Spinal cord (tissue), 10 donors: ENCODE data around the gene MTCL1. TPM values are rescaled to one million over a fixed set of nuclear protein-coding genes. Genes with fewer than 3 reads are reported as not detected.

Experiments
- DNase-seq, 6 donors: peaks; one replicate each; pipeline versions ENCODE4 v3.0.0 to v3.0.0-alpha.2; 2013 to 2015; ENCODE audit warnings: low spot score in 6 of 6, low read depth in 4 of 6
- H3K27ac ChIP-seq: one replicate; pipeline ENCODE4 v1.5.1; 2013; ENCODE audit warnings: low read depth, low read length, control low read depth
- H3K27me3 ChIP-seq: one replicate; pipeline ENCODE4 v1.6.1; 2013; ENCODE audit warnings: low read length; ENCODE audit not compliant: control insufficient read depth, insufficient read depth
- H3K36me3 ChIP-seq: one replicate; pipeline ENCODE4 v1.6.1; 2013; ENCODE audit warnings: low read length; ENCODE audit not compliant: control insufficient read depth, insufficient read depth
- H3K4me1 ChIP-seq: one replicate; pipeline ENCODE4 v1.6.1; 2013; ENCODE audit warnings: low read length; ENCODE audit not compliant: control insufficient read depth, insufficient read depth
- H3K4me3 ChIP-seq: one replicate; pipeline ENCODE4 v1.5.1; 2013; ENCODE audit warnings: low read depth, low read length, control low read depth
- H3K9me3 ChIP-seq: one replicate; pipeline ENCODE4 v1.6.1; 2013; ENCODE audit warnings: low read length; ENCODE audit not compliant: control insufficient read depth, insufficient read depth
- WGBS: methylation state at CpG from one replicate; pipeline ENCODE4 v1.1.5; 2013; ENCODE audit warnings: missing lambda C conversion rate; ENCODE audit not compliant: insufficient coverage; 5-methylcytosine and 5-hydroxymethylcytosine counted together
- polyA plus RNA-seq, 2 donors: library from polyadenylated mRNA; unstranded; fragments of 120-200 nt; gene quantifications; one replicate each; pipeline ENCODE4 v1.2.1, GENCODE V29; 2013; ENCODE audit not compliant: insufficient read length in 2 of 2
- total RNA-seq, 2 donors: library from RNA; depleted of rRNA in 1 of 2; stranded (reverse); fragments of 120-200 nt in 1 of 2; fragments of >200 nt in 1 of 2; gene quantifications; one replicate each; pipeline versions ENCODE4 v1.2.3 to v1.2.4, GENCODE V29; 2013 to 2014
- donor health status: healthy.

Gene MTCL1
- total and polyA plus RNA-seq, 4 donors: 11.3 to 24.8 (median 19.2) TPM

- WGBS: 96% methylated on average over 35 of the region's 35 CpGs
- Histone ChIP-seq H3K4me1 (peaks cover 24% of the 10 kb centered on the region), H3K27me3 (no peaks in the 10 kb centered on the region), H3K27ac (no peak overlapping the region), H3K4me3 (no peak overlapping the region), H3K9me3 (no peaks in the 10 kb centered on the region), H3K36me3 (peaks cover 46% of the 10 kb centered on the region)
- no peak for DNase-seq
These were observed 78.7 kb downstream of the MTCL1 start for GRCh38 chr18:8783994-8784530.

GRCh38 chr18:8785261-8785660 is 79.9 kb downstream of the MTCL1 start:
- 96% methylated on average over 23 of the region's 24 CpGs for WGBS
- H3K27ac ChIP-seq: no peak overlapping the region
- no peaks in the 10 kb centered on the region for H3K9me3 ChIP-seq
- H3K27me3 ChIP-seq: no peaks in the 10 kb centered on the region
- H3K4me1 ChIP-seq: peaks cover 24% of the 10 kb centered on the region
- no peak overlapping the region for H3K4me3 ChIP-seq
- H3K36me3 ChIP-seq: peaks cover 39% of the 10 kb centered on the region
- DNase-seq: no peak

GRCh38 chr18:8785855-8786482 is 80.6 kb downstream of the MTCL1 start:
- no peaks in the 10 kb centered on the region for H3K9me3 ChIP-seq
- no peak overlapping the region for H3K4me3 ChIP-seq
- H3K4me1 ChIP-seq: peaks cover 27% of the 10 kb centered on the region
- 92% methylated on average over 9 of the region's 30 CpGs for WGBS
- DNase-seq: no peak
- H3K27me3 ChIP-seq: no peaks in the 10 kb centered on the region
- no peak overlapping the region for H3K27ac ChIP-seq
- H3K36me3 ChIP-seq: peaks cover 38% of the 10 kb centered on the region

GRCh38 chr18:8786483-8787370 is 81.4 kb downstream of the MTCL1 start:
- Histone ChIP-seq H3K4me1 (peaks cover 29% of the 10 kb centered on the region), H3K27ac (no peak overlapping the region), H3K9me3 (no peaks in the 10 kb centered on the region), H3K36me3 (peaks cover 38% of the 10 kb centered on the region), H3K27me3 (no peaks in the 10 kb centered on the region), H3K4me3 (no peak overlapping the region)
- no peak for DNase-seq
- WGBS: 77% methylated on average over 11 of the region's 17 CpGs

- Histone ChIP-seq H3K27me3 (no peaks in the 10 kb centered on the region), H3K36me3 (peaks cover 38% of the 10 kb centered on the region), H3K4me1 (peaks cover 29% of the 10 kb centered on the region), H3K9me3 (no peaks in the 10 kb centered on the region), H3K27ac (no peak overlapping the region), H3K4me3 (no peak overlapping the region)
- 65% methylated on average over 4 of the region's 6 CpGs for WGBS
- DNase-seq: no peak
These were observed 82.0 kb downstream of the MTCL1 start for GRCh38 chr18:8787371-8787670.

- no peak for DNase-seq
- Histone ChIP-seq H3K4me3 (no peak overlapping the region), H3K9me3 (no peaks in the 10 kb centered on the region), H3K27me3 (no peaks in the 10 kb centered on the region), H3K36me3 (peaks cover 42% of the 10 kb centered on the region), H3K4me1 (peaks cover 29% of the 10 kb centered on the region), H3K27ac (no peak overlapping the region)
- WGBS: 63% methylated on average over 6 of the region's 6 CpGs
These were observed 82.4 kb downstream of the MTCL1 start for GRCh38 chr18:8787794-8788193.

- H3K36me3 ChIP-seq: peaks cover 39% of the 10 kb centered on the region
- H3K9me3 ChIP-seq: no peaks in the 10 kb centered on the region
- peaks cover 29% of the 10 kb centered on the region for H3K4me1 ChIP-seq
- no peaks in the 10 kb centered on the region for H3K27me3 ChIP-seq
- no peak overlapping the region for H3K27ac ChIP-seq
- WGBS: 58% methylated on average over 10 of the region's 13 CpGs
- H3K4me3 ChIP-seq: no peak overlapping the region
- no peak for DNase-seq
These were observed 83.4 kb downstream of the MTCL1 start for GRCh38 chr18:8788503-8789429.

- WGBS: 100% methylated on average over 2 of the region's 4 CpGs
- no peak overlapping the region for H3K27ac ChIP-seq
These were observed 85.9 kb downstream of the MTCL1 start for GRCh38 chr18:8791171-8791651.

GRCh38 chr18:8792688-8793316 is 87.4 kb downstream of the MTCL1 start:
- Histone ChIP-seq H3K27me3 (no peaks in the 10 kb centered on the region), H3K27ac (no peak overlapping the region)
- 94% methylated on average over 13 of the region's 16 CpGs for WGBS

More at GRCh38 chr18:8791171-8791651, 85.9 kb downstream of the MTCL1 start:
- H3K27me3 ChIP-seq: no peaks in the 10 kb centered on the region
- no peaks in the 10 kb centered on the region for H3K9me3 ChIP-seq
- peaks cover 15% of the 10 kb centered on the region for H3K36me3 ChIP-seq
- peaks cover 26% of the 10 kb centered on the region for H3K4me1 ChIP-seq
- H3K4me3 ChIP-seq: no peak overlapping the region
- DNase-seq: no peak

More at GRCh38 chr18:8792688-8793316, 87.4 kb downstream of the MTCL1 start:
- no peak for DNase-seq
- Histone ChIP-seq H3K9me3 (no peaks in the 10 kb centered on the region), H3K36me3 (peaks cover 7% of the 10 kb centered on the region), H3K4me3 (no peak overlapping the region), H3K4me1 (peaks cover 18% of the 10 kb centered on the region)
